Measurements from ENCODE around the gene ADAM10. TPM values are rescaled to one million over a fixed set of nuclear protein-coding genes. Genes with fewer than 3 reads are reported as not detected.
A peak's percentile ranks its signal among the peaks of the same experiment; 100 is the strongest.

Gene ADAM10
- polyA plus RNA-seq, 1 donor = 110 TPM

- 88% methylated on average over 4 of the region's 4 CpGs for WGBS (ENCODE audit: insufficient coverage, low lambda C conversion rate)
These were observed 177.0 kb downstream of the ADAM10 start for GRCh38 chr15:58572521-58572920.

DNA sequence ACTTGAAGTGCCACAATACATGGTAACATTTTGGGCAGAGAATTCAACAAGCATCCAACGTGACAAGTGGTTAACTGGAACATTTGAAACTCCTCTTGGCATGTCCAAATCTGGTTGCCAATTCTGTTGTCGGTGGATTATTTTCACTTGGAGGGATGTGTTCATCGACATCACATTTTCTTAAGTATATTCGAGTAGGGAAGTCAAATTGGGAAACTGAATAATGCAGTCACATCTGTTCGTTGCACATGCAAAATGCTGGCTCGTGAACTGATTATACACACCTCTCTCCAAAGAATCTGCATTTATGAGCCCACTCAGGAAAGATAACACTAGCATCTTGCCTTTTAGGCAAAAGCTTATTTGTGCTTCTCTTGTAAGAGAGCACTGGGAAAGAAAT, 178.0 kb downstream of the ADAM10 start:
- Histone ChIP-seq H3K36me3 (ENCODE audit: control insufficient read depth, insufficient read depth, low read length) (no peaks in the 10 kb centered on the region), H3K27ac (ENCODE audit: low read length) (no peak overlapping the region), H3K4me1 (ENCODE audit: control insufficient read depth, insufficient read depth, low read length) (peaks cover 26% of the 10 kb centered on the region), H3K9me3 (ENCODE audit: control insufficient read depth, low read depth, low read length) (no peaks in the 10 kb centered on the region), H3K27me3 (ENCODE audit: control insufficient read depth, insufficient read depth, low read length) (no peaks in the 10 kb centered on the region), H3K4me3 (ENCODE audit: low read length) (no peak overlapping the region)
- WGBS (ENCODE audit: insufficient coverage, low lambda C conversion rate) = 100% methylated on average over 2 of the region's 6 CpGs
- no peak for DNase-seq

More at GRCh38 chr15:58572521-58572920, 177.0 kb downstream of the ADAM10 start:
- H3K36me3 ChIP-seq (ENCODE audit: control insufficient read depth, insufficient read depth, low read length) = no peaks in the 10 kb centered on the region
- H3K4me1 ChIP-seq (ENCODE audit: control insufficient read depth, insufficient read depth, low read length) = peaks cover 26% of the 10 kb centered on the region
- H3K27ac ChIP-seq (ENCODE audit: low read length) = no peak overlapping the region
- no peak overlapping the region for H3K4me3 ChIP-seq (ENCODE audit: low read length)
- no peak for DNase-seq
- H3K9me3 ChIP-seq (ENCODE audit: control insufficient read depth, low read depth, low read length) = no peaks in the 10 kb centered on the region
- H3K27me3 ChIP-seq (ENCODE audit: control insufficient read depth, insufficient read depth, low read length) = no peaks in the 10 kb centered on the region

DNA sequence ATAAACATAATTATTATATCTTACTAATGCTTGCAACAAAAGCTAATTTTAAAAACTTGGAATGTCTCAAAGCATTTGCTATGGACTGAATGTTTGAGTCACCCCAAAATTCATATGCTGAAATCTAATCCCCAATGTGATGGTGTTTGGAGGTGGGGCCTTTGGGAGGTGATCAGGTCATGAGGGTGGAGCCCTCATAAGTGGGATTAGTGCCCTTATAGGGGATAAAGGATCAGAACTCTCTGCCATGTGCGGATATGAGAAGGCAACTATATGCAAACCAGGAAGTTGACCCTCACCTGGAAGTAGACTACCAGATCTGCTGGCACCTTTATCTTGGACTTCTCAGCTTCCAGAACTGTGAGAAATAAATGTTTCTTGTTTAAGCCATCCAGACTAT, 180.1 kb downstream of the ADAM10 start:
- DNase-seq = no peak
- no peak overlapping the region for H3K27ac ChIP-seq (ENCODE audit: low read length)
- H3K36me3 ChIP-seq (ENCODE audit: control insufficient read depth, insufficient read depth, low read length) = no peaks in the 10 kb centered on the region
- no peaks in the 10 kb centered on the region for H3K9me3 ChIP-seq (ENCODE audit: control insufficient read depth, low read depth, low read length)
- H3K4me3 ChIP-seq (ENCODE audit: low read length) = no peak overlapping the region
- no peaks in the 10 kb centered on the region for H3K27me3 ChIP-seq (ENCODE audit: control insufficient read depth, insufficient read depth, low read length)
- peaks cover 20% of the 10 kb centered on the region for H3K4me1 ChIP-seq (ENCODE audit: control insufficient read depth, insufficient read depth, low read length)
- WGBS (ENCODE audit: insufficient coverage, low lambda C conversion rate) = no CpG with 5 or more reads among the region's 1 CpG

- H3K4me1 ChIP-seq (ENCODE audit: control insufficient read depth, insufficient read depth, low read length) = peaks cover 7% of the 10 kb centered on the region
- no peak overlapping the region for H3K4me3 ChIP-seq (ENCODE audit: low read length)
- H3K36me3 ChIP-seq (ENCODE audit: control insufficient read depth, insufficient read depth, low read length) = no peaks in the 10 kb centered on the region
- no CpG with 5 or more reads among the region's 2 CpGs for whole genome bisulfite sequencing (ENCODE audit: insufficient coverage, low lambda C conversion rate)
- no peak overlapping the region for H3K27ac ChIP-seq (ENCODE audit: low read length)
- no peaks in the 10 kb centered on the region for H3K27me3 ChIP-seq (ENCODE audit: control insufficient read depth, insufficient read depth, low read length)
- DNase-seq = no peak
- no peaks in the 10 kb centered on the region for H3K9me3 ChIP-seq (ENCODE audit: control insufficient read depth, low read depth, low read length)
These were observed 181.3 kb downstream of the ADAM10 start for GRCh38 chr15:58568157-58568571.

- WGBS (ENCODE audit: insufficient coverage, low lambda C conversion rate) = no CpG with 5 or more reads among the region's 6 CpGs
- H3K36me3 ChIP-seq (ENCODE audit: control insufficient read depth, insufficient read depth, low read length) = no peaks in the 10 kb centered on the region
- H3K4me3 ChIP-seq (ENCODE audit: low read length) = no peak overlapping the region
- no peaks in the 10 kb centered on the region for H3K27me3 ChIP-seq (ENCODE audit: control insufficient read depth, insufficient read depth, low read length)
- H3K4me1 ChIP-seq (ENCODE audit: control insufficient read depth, insufficient read depth, low read length) = no peaks in the 10 kb centered on the region
- no peak for DNase-seq
- H3K9me3 ChIP-seq (ENCODE audit: control insufficient read depth, low read depth, low read length) = no peaks in the 10 kb centered on the region
- H3K27ac ChIP-seq (ENCODE audit: low read length) = no peak overlapping the region
These were observed 183.5 kb downstream of the ADAM10 start for GRCh38 chr15:58566029-58566428.

DNA sequence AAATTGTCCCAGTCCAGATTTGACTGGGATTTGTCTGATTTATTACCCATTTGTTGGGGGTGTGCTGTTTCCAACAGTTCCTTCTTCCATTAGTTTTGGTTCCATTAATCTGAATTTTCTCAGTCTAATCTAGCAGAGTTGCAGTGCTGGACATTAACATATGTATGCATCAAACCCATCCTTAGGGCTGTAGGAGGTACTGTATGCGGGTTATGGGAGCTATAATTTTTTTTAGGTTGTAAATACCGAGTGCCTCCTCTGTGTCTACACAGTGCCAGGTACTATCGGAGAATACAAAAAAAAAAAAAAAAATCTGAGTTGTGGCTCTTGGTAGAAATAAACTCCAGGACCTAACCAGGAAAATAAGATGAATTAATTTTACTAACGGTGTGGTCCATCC, 183.9 kb downstream of the ADAM10 start:
- Histone ChIP-seq H3K27me3 (ENCODE audit: control insufficient read depth, insufficient read depth, low read length) (no peaks in the 10 kb centered on the region), H3K9me3 (ENCODE audit: control insufficient read depth, low read depth, low read length) (no peaks in the 10 kb centered on the region), H3K4me1 (ENCODE audit: control insufficient read depth, insufficient read depth, low read length) (no peaks in the 10 kb centered on the region), H3K27ac (ENCODE audit: low read length) (no peak overlapping the region), H3K36me3 (ENCODE audit: control insufficient read depth, insufficient read depth, low read length) (no peaks in the 10 kb centered on the region), H3K4me3 (ENCODE audit: low read length) (no peak overlapping the region)
- 100% methylated on average over 1 of the region's 4 CpGs for WGBS (ENCODE audit: insufficient coverage, low lambda C conversion rate)
- no peak for DNase-seq

- H3K9me3 ChIP-seq (ENCODE audit: control insufficient read depth, low read depth, low read length) = no peaks in the 10 kb centered on the region
- WGBS (ENCODE audit: insufficient coverage, low lambda C conversion rate) = no CpG with 5 or more reads among the region's 6 CpGs
- H3K27ac ChIP-seq (ENCODE audit: low read length) = no peak overlapping the region
- H3K36me3 ChIP-seq (ENCODE audit: control insufficient read depth, insufficient read depth, low read length) = no peaks in the 10 kb centered on the region
- no peak overlapping the region for H3K4me3 ChIP-seq (ENCODE audit: low read length)
- H3K4me1 ChIP-seq (ENCODE audit: control insufficient read depth, insufficient read depth, low read length) = no peaks in the 10 kb centered on the region
- H3K27me3 ChIP-seq (ENCODE audit: control insufficient read depth, insufficient read depth, low read length) = no peaks in the 10 kb centered on the region
- no peak for DNase-seq
These were observed 184.5 kb downstream of the ADAM10 start for GRCh38 chr15:58564981-58565380.

DNA sequence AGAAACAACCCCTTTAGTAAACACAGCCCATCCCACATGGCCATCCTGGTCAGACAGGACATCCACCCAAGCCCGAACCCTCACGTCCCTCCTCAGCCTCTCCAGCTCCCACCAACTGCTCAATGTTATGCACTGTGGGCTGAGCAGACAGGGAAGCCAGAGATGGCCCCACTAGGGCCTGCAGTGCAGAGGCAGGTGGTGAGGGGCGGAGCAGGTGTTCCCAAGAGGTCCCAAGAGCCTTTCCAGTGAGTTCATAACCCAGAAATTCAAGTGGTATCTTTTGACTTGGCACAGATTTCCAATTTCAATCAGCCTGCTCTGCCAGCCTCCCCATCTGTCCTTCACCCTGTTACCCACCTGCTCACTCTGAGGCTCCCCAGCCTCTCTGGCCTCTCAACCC, 187.4 kb downstream of the ADAM10 start:
- no CpG with 5 or more reads among the region's 3 CpGs for WGBS (ENCODE audit: insufficient coverage, low lambda C conversion rate)
- Histone ChIP-seq H3K9me3 (ENCODE audit: control insufficient read depth, low read depth, low read length) (no peaks in the 10 kb centered on the region), H3K27ac (ENCODE audit: low read length) (no peak overlapping the region), H3K4me3 (ENCODE audit: low read length) (no peak overlapping the region), H3K36me3 (ENCODE audit: control insufficient read depth, insufficient read depth, low read length) (no peaks in the 10 kb centered on the region), H3K27me3 (ENCODE audit: control insufficient read depth, insufficient read depth, low read length) (no peaks in the 10 kb centered on the region), H3K4me1 (ENCODE audit: control insufficient read depth, insufficient read depth, low read length) (no peaks in the 10 kb centered on the region)
- DNase-seq = no peak

GRCh38 chr15:58561321-58561720, 188.2 kb downstream of the ADAM10 start:
- Histone ChIP-seq H3K27ac (ENCODE audit: low read length) (no peak overlapping the region), H3K4me1 (ENCODE audit: control insufficient read depth, insufficient read depth, low read length) (no peaks in the 10 kb centered on the region), H3K27me3 (ENCODE audit: control insufficient read depth, insufficient read depth, low read length) (no peaks in the 10 kb centered on the region), H3K4me3 (ENCODE audit: low read length) (no peak overlapping the region), H3K9me3 (ENCODE audit: control insufficient read depth, low read depth, low read length) (no peaks in the 10 kb centered on the region), H3K36me3 (ENCODE audit: control insufficient read depth, insufficient read depth, low read length) (no peaks in the 10 kb centered on the region)
- DNase-seq = no peak
- no CpG with 5 or more reads among the region's 1 CpG for WGBS (ENCODE audit: insufficient coverage, low lambda C conversion rate)

DNA sequence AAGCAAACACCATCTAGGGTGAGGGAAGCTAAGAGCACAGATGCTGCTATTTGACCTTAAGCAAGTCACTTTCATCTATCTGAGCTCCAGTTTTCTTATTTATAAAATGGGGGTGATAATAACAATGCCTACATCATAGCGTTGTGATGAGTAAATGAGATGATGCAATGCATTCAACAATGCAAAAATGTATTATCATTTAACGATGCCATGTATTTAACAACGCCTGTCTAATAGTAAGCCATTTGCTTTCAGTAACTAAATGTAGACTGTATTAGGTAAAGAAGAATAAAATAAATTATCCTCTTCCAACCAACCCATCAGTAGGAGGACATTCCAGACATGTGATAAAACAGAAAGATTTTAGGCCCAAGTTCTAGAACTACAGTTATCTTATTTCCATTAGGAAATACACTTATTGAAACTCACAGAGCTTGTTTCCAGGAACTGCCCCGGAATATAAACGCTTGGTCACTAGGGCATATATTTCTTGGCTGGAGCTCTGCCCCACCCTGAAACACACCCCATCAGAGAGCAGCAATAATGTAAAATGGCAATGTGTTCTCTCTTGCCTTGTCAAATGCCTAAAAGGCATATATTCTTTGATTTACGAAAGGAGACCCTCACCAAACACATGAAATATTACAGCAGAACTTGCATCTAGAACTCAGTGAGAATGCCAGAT, 189.5 kb downstream of the ADAM10 start:
- Histone ChIP-seq H3K36me3 (ENCODE audit: control insufficient read depth, insufficient read depth, low read length) (no peaks in the 10 kb centered on the region), H3K4me1 (ENCODE audit: control insufficient read depth, insufficient read depth, low read length) (peaks cover 5% of the 10 kb centered on the region), H3K9me3 (ENCODE audit: control insufficient read depth, low read depth, low read length) (no peaks in the 10 kb centered on the region), H3K27ac (ENCODE audit: low read length) (no peak overlapping the region), H3K4me3 (ENCODE audit: low read length) (no peak overlapping the region), H3K27me3 (ENCODE audit: control insufficient read depth, insufficient read depth, low read length) (no peaks in the 10 kb centered on the region)
- 100% methylated on average over 1 of the region's 6 CpGs for WGBS (ENCODE audit: insufficient coverage, low lambda C conversion rate)
- peak in 1 of 2 donors; percentile 52 for DNase-seq

DNA sequence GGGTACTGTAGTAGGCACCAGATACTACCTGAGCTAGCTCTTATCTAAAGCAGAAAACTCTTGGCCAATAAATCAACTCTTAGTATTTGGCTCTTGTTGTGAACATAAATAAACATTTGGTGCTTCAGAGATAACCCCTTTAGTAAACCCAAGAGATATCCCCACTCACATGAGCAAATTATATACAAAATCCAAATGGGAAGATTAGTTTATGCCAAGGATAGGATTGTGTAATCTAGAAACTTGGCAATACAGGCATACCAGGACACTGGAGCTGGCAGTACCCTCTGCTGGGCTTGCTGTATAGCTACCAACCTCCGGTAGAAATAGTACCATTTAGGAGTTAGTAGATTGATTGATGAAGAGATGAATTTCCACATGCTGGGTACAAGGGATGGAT, 190.7 kb downstream of the ADAM10 start:
- H3K27me3 ChIP-seq (ENCODE audit: control insufficient read depth, insufficient read depth, low read length) = no peaks in the 10 kb centered on the region
- H3K4me1 ChIP-seq (ENCODE audit: control insufficient read depth, insufficient read depth, low read length) = peaks cover 5% of the 10 kb centered on the region
- H3K9me3 ChIP-seq (ENCODE audit: control insufficient read depth, low read depth, low read length) = no peaks in the 10 kb centered on the region
- no peak overlapping the region for H3K4me3 ChIP-seq (ENCODE audit: low read length)
- no peak overlapping the region for H3K27ac ChIP-seq (ENCODE audit: low read length)
- DNase-seq = no peak
- no peaks in the 10 kb centered on the region for H3K36me3 ChIP-seq (ENCODE audit: control insufficient read depth, insufficient read depth, low read length)
- no CpG with 5 or more reads among the region's 1 CpG for WGBS (ENCODE audit: insufficient coverage, low lambda C conversion rate)
